ENCODE results near the gene ASCC1.
"Not testable (repeated sequence)": the region's sequence is repeated elsewhere in the genome, so short reads cannot be mapped to it uniquely, and the experiment has no call there.

Gene ASCC1

DNA sequence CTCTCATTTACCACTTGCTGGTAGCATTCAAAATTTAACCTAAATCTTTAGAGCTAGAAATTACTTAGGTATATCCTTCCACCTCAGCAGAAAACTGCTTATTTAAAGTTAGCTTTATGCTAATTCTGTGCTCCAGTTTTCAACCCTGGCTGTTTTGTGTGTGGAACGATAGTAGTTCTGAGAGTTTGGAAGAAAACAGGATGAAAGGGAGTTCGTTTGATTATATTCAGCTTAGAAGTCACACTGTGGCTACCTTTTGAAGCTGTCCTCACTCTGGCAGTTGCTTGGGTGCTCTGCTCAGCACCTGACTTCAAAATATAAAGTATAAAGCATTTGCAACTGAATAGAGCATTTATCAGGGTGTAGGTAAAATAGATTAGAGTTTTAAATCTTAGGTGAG lies 2.6 kb upstream of the ASCC1 start:
- H3K4me1 Mint-ChIP-seq (ENCODE audit: low read depth) = peaks cover 61% of the 10 kb centered on the region
- H3K4me3 Mint-ChIP-seq = peak overlapping the region; percentile 71
- peak overlapping the region; percentile 97 for H3K27ac Mint-ChIP-seq
- DNase-seq = no peak
- no peaks in the 10 kb centered on the region for H3K27me3 Mint-ChIP-seq
- H3K36me3 Mint-ChIP-seq (ENCODE audit: low read depth) = peaks cover 62% of the 10 kb centered on the region
- no peaks in the 10 kb centered on the region for H3K9me3 Mint-ChIP-seq

GRCh38 chr10:72218325-72218724 lies 2.2 kb upstream of the ASCC1 start:
- no peak for DNase-seq
- H3K4me3 Mint-ChIP-seq = peak overlapping the region; percentile 71
- peaks cover 58% of the 10 kb centered on the region for H3K36me3 Mint-ChIP-seq (ENCODE audit: low read depth)
- H3K27ac Mint-ChIP-seq = peak overlapping the region; percentile 97
- H3K9me3 Mint-ChIP-seq = no peaks in the 10 kb centered on the region
- peaks cover 59% of the 10 kb centered on the region for H3K4me1 Mint-ChIP-seq (ENCODE audit: low read depth)
- H3K27me3 Mint-ChIP-seq = no peaks in the 10 kb centered on the region

DNA sequence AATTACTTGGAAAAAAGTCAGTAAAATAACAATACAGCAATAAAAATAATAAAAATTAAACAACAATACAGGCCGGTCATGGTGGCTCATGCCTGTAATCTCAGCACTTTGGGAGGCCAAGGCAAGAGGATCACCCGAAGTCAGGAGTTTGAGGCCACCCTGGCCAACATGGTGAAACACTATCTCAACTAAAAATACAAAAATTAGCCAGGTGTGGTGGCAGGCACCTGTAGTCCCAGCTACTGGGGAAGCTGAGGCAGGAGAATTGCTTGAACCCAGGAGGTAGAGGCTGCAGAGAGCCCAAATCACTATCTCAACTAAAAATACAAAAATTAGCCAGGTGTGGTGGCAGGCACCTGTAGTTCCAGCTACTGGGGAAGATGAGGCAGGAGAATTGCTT lies 4.2 kb downstream of the ASCC1 start:
- peak overlapping the region; percentile 47 for H3K27ac Mint-ChIP-seq
- peaks cover 37% of the 10 kb centered on the region for H3K4me1 Mint-ChIP-seq (ENCODE audit: low read depth)
- not testable (repeated sequence) for H3K9me3 Mint-ChIP-seq, H3K4me3 Mint-ChIP-seq, DNase-seq, H3K27me3 Mint-ChIP-seq
- H3K36me3 Mint-ChIP-seq (ENCODE audit: low read depth) = peaks cover 66% of the 10 kb centered on the region

DNA sequence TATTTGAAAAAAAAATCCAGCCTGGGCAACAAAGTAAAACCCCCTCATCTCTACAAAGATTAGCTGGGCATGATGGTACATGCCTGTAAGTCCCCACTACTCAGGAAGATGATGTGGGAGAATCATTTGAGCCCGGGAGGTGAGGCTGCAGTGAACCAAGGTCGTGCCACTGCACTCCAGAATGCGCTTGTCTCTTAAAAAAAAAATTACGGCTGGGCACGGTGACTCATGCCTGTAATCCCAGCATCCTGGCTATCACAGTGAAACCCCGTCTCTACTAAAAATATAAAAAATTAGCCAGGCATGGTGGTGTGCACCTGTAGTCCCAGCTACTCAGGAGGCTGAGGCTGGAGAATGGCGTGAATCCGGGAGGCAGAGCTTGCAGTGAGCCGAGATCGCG lies 4.7 kb downstream of the ASCC1 start:
- not testable (repeated sequence) for H3K27ac Mint-ChIP-seq, H3K9me3 Mint-ChIP-seq, DNase-seq, H3K4me3 Mint-ChIP-seq, H3K27me3 Mint-ChIP-seq
- Mint-ChIP-seq H3K36me3 (ENCODE audit: low read depth) (peaks cover 66% of the 10 kb centered on the region), H3K4me1 (ENCODE audit: low read depth) (peaks cover 36% of the 10 kb centered on the region)

DNA sequence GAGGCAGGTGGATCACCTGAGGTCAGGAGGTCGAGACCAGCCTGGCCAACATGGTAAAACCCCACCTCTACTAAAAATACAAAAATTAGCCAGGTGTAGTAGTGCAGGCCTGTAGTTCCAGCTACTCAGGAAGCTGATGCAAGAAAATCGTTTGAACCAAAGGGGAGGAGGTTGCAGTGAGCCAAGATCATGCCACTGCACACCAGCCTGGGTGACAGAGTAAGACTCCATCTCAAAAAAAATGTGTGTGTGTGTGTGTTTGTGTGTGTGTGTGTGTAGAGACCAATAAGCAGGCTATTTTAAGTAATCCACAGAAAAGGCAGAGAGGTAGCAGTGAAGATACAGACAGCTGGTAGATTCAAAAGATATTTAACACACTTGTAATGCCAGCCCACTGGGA lies 7.5 kb downstream of the ASCC1 start:
- H3K4me1 Mint-ChIP-seq (ENCODE audit: low read depth) = peaks cover 24% of the 10 kb centered on the region
- H3K27ac Mint-ChIP-seq = peak overlapping the region; percentile 89
- H3K36me3 Mint-ChIP-seq (ENCODE audit: low read depth) = peaks cover 71% of the 10 kb centered on the region
- DNase-seq, H3K27me3 Mint-ChIP-seq, H3K9me3 Mint-ChIP-seq, H3K4me3 Mint-ChIP-seq: not testable (repeated sequence)

DNA sequence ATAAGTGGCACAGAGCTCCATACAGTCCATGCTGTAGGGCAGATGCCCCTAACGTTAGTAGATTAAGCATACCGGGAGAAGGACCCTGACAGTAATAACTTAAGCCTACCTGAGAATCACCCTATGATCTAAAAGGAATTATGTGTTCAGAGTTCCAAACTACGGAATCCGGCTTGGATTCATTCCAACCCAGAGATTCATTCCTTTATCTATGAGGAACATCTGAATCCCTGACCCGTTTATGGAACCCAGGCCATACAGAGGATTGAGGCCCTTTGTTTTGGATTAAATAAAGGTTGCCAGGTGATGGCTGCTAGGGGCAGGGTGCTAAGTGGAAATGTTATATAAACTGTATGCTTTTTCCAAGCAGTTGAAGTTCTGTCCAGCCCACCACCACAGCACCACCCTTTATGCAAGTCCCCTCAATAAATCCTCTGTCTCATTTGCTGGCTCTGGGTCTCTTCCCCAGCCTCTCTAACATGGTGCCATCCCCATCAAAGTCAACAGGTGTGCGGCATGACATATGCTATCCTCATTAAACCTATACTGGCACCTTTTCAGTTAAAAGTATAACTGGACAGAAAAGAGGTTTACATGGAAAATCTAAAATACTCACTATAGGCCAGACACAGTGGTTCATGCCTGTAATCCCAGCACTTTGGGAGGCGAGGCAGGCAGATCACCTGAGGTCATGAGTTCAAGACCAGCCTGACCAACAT lies 9.4 kb downstream of the ASCC1 start:
- no peak for DNase-seq
- Mint-ChIP-seq H3K4me3 (no peak overlapping the region), H3K4me1 (ENCODE audit: low read depth) (peaks cover 17% of the 10 kb centered on the region), H3K9me3 (no peaks in the 10 kb centered on the region), H3K27ac (no peak overlapping the region), H3K36me3 (ENCODE audit: low read depth) (peaks cover 77% of the 10 kb centered on the region), H3K27me3 (no peaks in the 10 kb centered on the region)

DNA sequence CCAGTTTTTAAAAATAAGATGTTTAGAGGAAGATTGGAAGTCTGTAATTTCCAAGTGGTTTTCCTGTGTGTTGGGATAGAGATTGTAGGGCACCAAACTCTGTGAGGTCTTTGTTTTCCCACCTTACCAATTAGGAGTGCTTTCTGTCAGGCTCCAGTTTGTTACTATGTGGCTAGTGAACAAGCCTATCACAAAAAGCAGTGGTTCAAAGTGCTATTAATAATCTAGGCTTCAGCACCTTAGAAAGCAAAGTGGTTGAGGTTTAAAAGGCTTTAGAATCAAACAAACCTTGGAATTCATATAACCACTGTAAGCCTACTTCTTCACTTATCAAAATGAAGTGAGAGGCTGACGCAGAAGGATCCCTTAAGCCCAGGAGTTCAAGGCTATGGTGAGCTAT lies 11.4 kb downstream of the ASCC1 start:
- peaks cover 72% of the 10 kb centered on the region for H3K36me3 Mint-ChIP-seq (ENCODE audit: low read depth)
- DNase-seq = no peak
- H3K27ac Mint-ChIP-seq = no peak overlapping the region
- no peaks in the 10 kb centered on the region for H3K27me3 Mint-ChIP-seq
- H3K4me1 Mint-ChIP-seq (ENCODE audit: low read depth) = peaks cover 9% of the 10 kb centered on the region
- H3K4me3 Mint-ChIP-seq = no peak overlapping the region
- H3K9me3 Mint-ChIP-seq = no peaks in the 10 kb centered on the region

- no peak overlapping the region for H3K27ac Mint-ChIP-seq
- H3K9me3 Mint-ChIP-seq = no peaks in the 10 kb centered on the region
- no peaks in the 10 kb centered on the region for H3K27me3 Mint-ChIP-seq
- no peak overlapping the region for H3K4me3 Mint-ChIP-seq
- no peak for DNase-seq
- peaks cover 73% of the 10 kb centered on the region for H3K36me3 Mint-ChIP-seq (ENCODE audit: low read depth)
- peaks cover 9% of the 10 kb centered on the region for H3K4me1 Mint-ChIP-seq (ENCODE audit: low read depth)
These were observed 11.8 kb downstream of the ASCC1 start for GRCh38 chr10:72204296-72204695.

DNA sequence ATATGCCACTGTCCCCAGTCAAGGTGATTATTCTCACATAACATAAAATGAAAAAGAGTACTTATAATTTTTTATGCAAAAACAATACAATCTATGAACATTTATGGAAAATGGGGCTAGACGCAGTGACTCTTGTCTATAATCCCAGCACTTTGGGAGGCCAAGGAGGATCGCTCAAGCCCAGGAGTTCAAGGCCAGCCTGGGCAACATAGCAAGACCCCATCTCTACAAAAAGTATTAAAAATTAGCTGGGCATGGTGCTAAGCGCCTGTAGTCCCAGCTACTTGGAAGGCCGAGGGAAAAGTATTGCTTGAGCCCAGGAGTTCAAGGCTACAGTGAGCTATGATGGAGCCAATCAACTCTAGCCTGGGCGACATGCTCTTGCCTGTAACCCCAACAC lies 14.8 kb downstream of the ASCC1 start:
- Mint-ChIP-seq H3K9me3 (no peaks in the 10 kb centered on the region), H3K4me3 (no peak overlapping the region), H3K36me3 (ENCODE audit: low read depth) (peaks cover 59% of the 10 kb centered on the region), H3K27ac (no peak overlapping the region), H3K4me1 (ENCODE audit: low read depth) (peaks cover 2% of the 10 kb centered on the region), H3K27me3 (no peaks in the 10 kb centered on the region)
- DNase-seq = no peak

DNA sequence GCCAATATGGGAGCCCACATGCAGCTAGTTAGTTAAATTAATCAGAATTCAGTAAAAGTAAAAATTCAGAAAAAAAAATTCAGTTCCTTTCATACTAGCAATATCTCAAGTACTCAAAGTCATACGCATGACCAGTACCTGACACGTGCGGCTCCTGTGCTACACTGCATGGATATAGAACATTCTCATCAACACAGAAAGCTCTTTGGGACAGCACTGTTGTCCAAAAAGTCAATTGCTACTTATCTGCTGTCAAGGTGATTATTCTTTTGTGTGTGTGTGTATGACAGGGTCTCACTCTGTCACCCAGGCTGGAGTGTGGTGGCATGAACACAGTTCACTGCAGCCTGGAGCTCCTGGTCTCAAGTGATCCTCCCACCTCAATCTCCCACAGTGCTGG lies 15.2 kb downstream of the ASCC1 start:
- Mint-ChIP-seq H3K27me3 (no peaks in the 10 kb centered on the region), H3K9me3 (no peaks in the 10 kb centered on the region), H3K4me3 (no peak overlapping the region), H3K4me1 (ENCODE audit: low read depth) (peaks cover 2% of the 10 kb centered on the region), H3K27ac (no peak overlapping the region), H3K36me3 (ENCODE audit: low read depth) (peaks cover 63% of the 10 kb centered on the region)
- DNase-seq = no peak

- H3K36me3 Mint-ChIP-seq (ENCODE audit: low read depth) = peaks cover 61% of the 10 kb centered on the region
- H3K9me3 Mint-ChIP-seq = no peaks in the 10 kb centered on the region
- peak overlapping the region; percentile 18 for H3K27ac Mint-ChIP-seq
- no peaks in the 10 kb centered on the region for H3K27me3 Mint-ChIP-seq
- no peak for DNase-seq
- peaks cover 1% of the 10 kb centered on the region for H3K4me1 Mint-ChIP-seq (ENCODE audit: low read depth)
- H3K4me3 Mint-ChIP-seq = no peak overlapping the region
These were observed 21.1 kb downstream of the ASCC1 start for GRCh38 chr10:72194949-72195348.

DNA sequence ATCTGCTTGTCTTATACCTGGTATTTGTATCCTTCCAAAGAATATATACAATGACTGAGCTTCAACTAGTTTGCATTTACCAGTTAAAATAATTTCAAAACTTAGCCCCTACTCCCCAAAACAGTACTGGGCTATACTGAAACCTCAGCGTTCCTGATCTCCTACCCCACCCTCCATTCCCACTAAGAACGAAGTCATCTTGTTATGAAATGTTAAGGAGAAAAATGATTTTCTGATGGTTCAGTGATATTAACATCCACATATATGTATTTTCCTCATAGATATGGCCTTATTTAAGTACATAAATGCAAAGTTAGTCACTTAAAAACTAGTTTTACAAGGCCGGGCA lies 29.1 kb downstream of the ASCC1 start:
- no peak overlapping the region for H3K27ac Mint-ChIP-seq

GRCh38 chr10:72186258-72186981 lies 29.7 kb downstream of the ASCC1 start:
- Mint-ChIP-seq H3K4me1 (ENCODE audit: low read depth) (peaks cover 10% of the 10 kb centered on the region), H3K4me3 (no peak overlapping the region), H3K27ac (peak overlapping the region; percentile 28), H3K9me3 (peaks cover 6% of the 10 kb centered on the region), H3K36me3 (ENCODE audit: low read depth) (peaks cover 60% of the 10 kb centered on the region), H3K27me3 (no peaks in the 10 kb centered on the region)
- no peak for DNase-seq

More for the DNA sequence above, 29.1 kb downstream of the ASCC1 start:
- Mint-ChIP-seq H3K4me3 (no peak overlapping the region), H3K36me3 (ENCODE audit: low read depth) (peaks cover 59% of the 10 kb centered on the region), H3K4me1 (ENCODE audit: low read depth) (peaks cover 10% of the 10 kb centered on the region), H3K27me3 (no peaks in the 10 kb centered on the region), H3K9me3 (peaks cover 6% of the 10 kb centered on the region)
- DNase-seq = no peak

GRCh38 chr10:72184156-72184555 lies 31.9 kb downstream of the ASCC1 start:
- no peaks in the 10 kb centered on the region for H3K27me3 Mint-ChIP-seq
- H3K36me3 Mint-ChIP-seq (ENCODE audit: low read depth) = peaks cover 66% of the 10 kb centered on the region
- peaks cover 6% of the 10 kb centered on the region for H3K9me3 Mint-ChIP-seq
- H3K4me3 Mint-ChIP-seq = no peak overlapping the region
- H3K27ac Mint-ChIP-seq = no peak overlapping the region
- no peak for DNase-seq
- peaks cover 10% of the 10 kb centered on the region for H3K4me1 Mint-ChIP-seq (ENCODE audit: low read depth)

DNA sequence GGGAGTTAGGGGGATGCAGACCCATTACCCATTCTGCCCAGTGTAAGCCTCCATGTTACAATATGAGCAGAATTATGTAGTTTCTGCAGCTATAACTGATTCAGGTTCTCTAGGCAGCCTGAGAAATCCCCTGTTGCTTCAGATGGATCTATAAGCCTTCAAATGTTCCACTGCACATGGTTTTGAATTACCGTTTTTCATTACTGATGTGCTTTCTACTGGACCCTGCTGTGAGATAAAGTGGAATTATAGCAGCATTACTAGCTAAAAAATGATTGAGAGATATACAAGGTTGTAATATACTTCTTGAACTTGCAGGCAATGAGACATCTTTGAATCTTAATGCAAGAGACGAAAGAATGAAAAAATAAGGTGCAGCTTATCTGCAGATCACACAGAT lies 38.6 kb downstream of the ASCC1 start:
- no peaks in the 10 kb centered on the region for H3K9me3 Mint-ChIP-seq
- no peak overlapping the region for H3K27ac Mint-ChIP-seq
- DNase-seq = no peak
- H3K4me3 Mint-ChIP-seq = no peak overlapping the region
- peaks cover 11% of the 10 kb centered on the region for H3K4me1 Mint-ChIP-seq (ENCODE audit: low read depth)
- no peaks in the 10 kb centered on the region for H3K27me3 Mint-ChIP-seq
- peaks cover 37% of the 10 kb centered on the region for H3K36me3 Mint-ChIP-seq (ENCODE audit: low read depth)
